PC-3 (cell line): ENCODE measurements around the gene ZNF391.

ENCODE experiments used
- CTCF ChIP-seq: fragments of 300-600 bp; sonication (generic); conservative IDR thresholded peaks from 2 replicates; pipeline ENCODE4 v1.5.1; 2017; ENCODE audit warnings: antibody characterized with exemption, low read depth, mild to moderate bottlenecking, low read length
- EZH2 ChIP-seq: fragments of 300-600 bp; sonication (generic); IDR thresholded peaks from one replicate; pipeline ENCODE4 v1.6.1; 2017; ENCODE audit warnings: antibody characterized with exemption, mild to moderate bottlenecking, low read length; ENCODE audit not compliant: unreplicated experiment

GRCh38 chr6:27415898-27416297 lies 27.3 kb downstream of the ZNF391 start:
- TF ChIP-seq CTCF (no peak), EZH2 (no peak)
